ENCODE data around the gene BEST4. TPM values are rescaled to one million over a fixed set of nuclear protein-coding genes. Genes with fewer than 3 reads are reported as not detected.

The BEST4 gene
- total and polyA plus RNA-seq, 2 of the 13 experiments (the other 11 are each of a cell fraction or from before 2014, with no cell fraction given): 0.77 to 1.4 TPM

- TF ChIP-seq ZGPAT (CRISPR knock-in tag; IDR thresholded peaks at IDR 0.05) (peak; percentile 68), ZBTB8A (CRISPR knock-in tag; IDR thresholded peaks at IDR 0.05; ENCODE audit: borderline replicate concordance, low read depth) (peak; percentile 35; the same call in 1 of the 2 replicates), HBP1 (CRISPR knock-in tag; IDR thresholded peaks at IDR 0.05; ENCODE audit: low read depth) (0 out of 2 replicates have a peak, but pooled peaks have one; percentile 22), ARID4A (CRISPR knock-in tag; IDR thresholded peaks at IDR 0.05; ENCODE audit: borderline replicate concordance) (peak; percentile 75), SRF (IDR thresholded peaks at IDR 0.05; ENCODE audit: low read depth, low read length) (no peak), SP140L (CRISPR knock-in tag; IDR thresholded peaks at IDR 0.05; ENCODE audit: borderline replicate concordance) (peak; percentile 10; the same call in 1 of the 2 replicates), ZNF746 (CRISPR knock-in tag; IDR thresholded peaks at IDR 0.05) (no peak; the same call in 1 of the 2 replicates), ZNF576 (CRISPR knock-in tag; IDR thresholded peaks at IDR 0.05) (0 out of 2 replicates have a peak, but pooled peaks have one; percentile 65), ZNF570 (CRISPR knock-in tag; IDR thresholded peaks at IDR 0.05; ENCODE audit: borderline replicate concordance) (no peak), ZNF281 (CRISPR knock-in tag; IDR thresholded peaks at IDR 0.05; ENCODE audit: borderline replicate concordance) (peak; percentile 61; the same call in 1 of the 2 replicates), ZNF597 (CRISPR knock-in tag; IDR thresholded peaks at IDR 0.05) (no peak), HIC2 (CRISPR knock-in tag; IDR thresholded peaks at IDR 0.05; ENCODE audit: low read depth) (no peak)
Measured at GRCh38 chr1:44784094-44785028, 3.6 kb downstream of the BEST4 start (continued).

All from HepG2 (cell line).